ENCODE measurements around the gene FOXC1.

DNA sequence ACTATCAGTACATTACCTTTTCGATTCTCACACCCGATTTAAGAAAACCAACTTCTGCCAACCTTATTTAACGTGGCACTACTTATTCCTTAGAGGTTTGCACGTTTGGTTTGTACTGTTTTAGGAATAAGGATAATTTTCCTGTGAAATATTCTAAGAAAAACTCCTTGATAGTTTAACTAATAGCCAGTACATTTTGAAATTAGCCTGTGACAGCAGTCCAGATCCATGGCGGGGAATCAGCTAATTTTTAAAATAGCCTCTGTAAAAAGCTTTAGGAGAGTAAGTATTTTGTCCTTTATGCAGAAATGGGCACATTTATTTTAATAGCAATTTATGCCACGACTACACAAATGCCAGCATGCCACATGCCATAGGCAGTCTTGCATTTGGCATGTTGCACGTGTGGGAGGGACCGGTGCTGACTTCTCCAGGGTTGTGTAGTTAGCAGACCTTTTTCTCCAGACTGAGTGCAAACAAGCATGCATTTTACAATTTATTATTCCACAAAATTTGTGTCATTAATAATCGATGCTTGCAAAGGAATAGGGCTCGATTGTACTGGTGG lies 6.2 kb downstream of the FOXC1 start:
- TF ChIP-seq, protein P1, sequence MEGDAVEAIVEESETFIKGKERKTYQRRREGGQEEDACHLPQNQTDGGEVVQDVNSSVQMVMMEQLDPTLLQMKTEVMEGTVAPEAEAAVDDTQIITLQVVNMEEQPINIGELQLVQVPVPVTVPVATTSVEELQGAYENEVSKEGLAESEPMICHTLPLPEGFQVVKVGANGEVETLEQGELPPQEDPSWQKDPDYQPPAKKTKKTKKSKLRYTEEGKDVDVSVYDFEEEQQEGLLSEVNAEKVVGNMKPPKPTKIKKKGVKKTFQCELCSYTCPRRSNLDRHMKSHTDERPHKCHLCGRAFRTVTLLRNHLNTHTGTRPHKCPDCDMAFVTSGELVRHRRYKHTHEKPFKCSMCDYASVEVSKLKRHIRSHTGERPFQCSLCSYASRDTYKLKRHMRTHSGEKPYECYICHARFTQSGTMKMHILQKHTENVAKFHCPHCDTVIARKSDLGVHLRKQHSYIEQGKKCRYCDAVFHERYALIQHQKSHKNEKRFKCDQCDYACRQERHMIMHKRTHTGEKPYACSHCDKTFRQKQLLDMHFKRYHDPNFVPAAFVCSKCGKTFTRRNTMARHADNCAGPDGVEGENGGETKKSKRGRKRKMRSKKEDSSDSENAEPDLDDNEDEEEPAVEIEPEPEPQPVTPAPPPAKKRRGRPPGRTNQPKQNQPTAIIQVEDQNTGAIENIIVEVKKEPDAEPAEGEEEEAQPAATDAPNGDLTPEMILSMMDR (IDR thresholded peaks at IDR 0.05) = no peak
- TF ChIP-seq EZH2 (IDR thresholded peaks at IDR 0.05; ENCODE audit: borderline replicate concordance, insufficient read depth, low read depth, low read length, poor library complexity, severe bottlenecking) = no peak

All from B cell (primary cell).